A673 (cell line): Measurements from ENCODE around the gene ATG7. TPM values are rescaled to one million over a fixed set of nuclear protein-coding genes. Genes with fewer than 3 reads are reported as not detected.

Experiments used
- BruUV-seq: library from RNA; stranded (reverse); fragments of 400-500 nt; replicated peaks from 2 replicates; lab custom pipeline; 2021; lab: Mats Ljungman, UMichigan
- CTCF ChIA-PET: fragments of 300-600 bp; sonication (Branson Sonifier 250); formaldehyde crosslinking; loops from one replicate; lab custom pipeline; 2022; ENCODE audit warnings: antibody characterized with exemption; lab: Charles Lee
- POLR2A ChIA-PET: fragments of 300-600 bp; sonication (Branson Sonifier 250); formaldehyde crosslinking; loops from one replicate; lab custom pipeline; 2022; ENCODE audit warnings: antibody characterized with exemption; ENCODE audit not compliant: low non-redundant PET; lab: Charles Lee
- DNase-seq: peaks from one replicate; pipeline ENCODE4 v3.0.0-alpha.2; 2015; ENCODE audit warnings: low spot score
- H3K27ac ChIP-seq: fragments of 200-600 bp; sonication (generic); 2 replicates; pipeline ENCODE4 v1.5.1; 2016; ENCODE audit warnings: mixed run types, low read depth, mild to moderate bottlenecking, mixed read lengths, antibody characterized with exemption, low read length; ENCODE audit not compliant: poor library complexity, severe bottlenecking
- H3K27me3 ChIP-seq: fragments of 200-600 bp; sonication (generic); replicated peaks from 2 replicates; pipeline ENCODE4 v1.6.1; 2017; ENCODE audit warnings: mixed run types, low read depth, mild to moderate bottlenecking, mixed read lengths, antibody characterized with exemption, low read length; ENCODE audit not compliant: insufficient read depth, poor library complexity
- H3K36me3 ChIP-seq: fragments of 200-600 bp; sonication (generic); 2 replicates; pipeline ENCODE4 v1.6.1; 2016; ENCODE audit warnings: mixed run types, mild to moderate bottlenecking, mixed read lengths, antibody characterized with exemption, low read length; ENCODE audit not compliant: insufficient read depth, poor library complexity, severe bottlenecking
- H3K4me1 ChIP-seq: fragments of 200-600 bp; sonication (generic); 2 replicates; pipeline ENCODE4 v1.6.1; 2017; ENCODE audit warnings: mixed run types, mild to moderate bottlenecking, mixed read lengths, antibody characterized with exemption, low read length; ENCODE audit not compliant: insufficient read depth, poor library complexity, severe bottlenecking
- H3K4me3 ChIP-seq: fragments of 200-600 bp; sonication (generic); 2 replicates; pipeline ENCODE4 v1.5.1; 2016; ENCODE audit warnings: low read depth, mixed run types, mild to moderate bottlenecking, mixed read lengths, low read length; ENCODE audit not compliant: poor library complexity, severe bottlenecking
- H3K9me3 ChIP-seq: fragments of 200-600 bp; sonication (generic); 2 replicates; pipeline ENCODE4 v1.6.1; 2016; ENCODE audit warnings: mixed run types, low read depth, mild to moderate bottlenecking, mixed read lengths, antibody characterized with exemption, low read length; ENCODE audit not compliant: poor library complexity, severe bottlenecking
- CTCF ChIP-seq: fragments of 300-800, 200-600 bp; sonication (generic); conservative IDR thresholded peaks from 2 replicates; pipeline ENCODE4 v1.5.1; 2017; ENCODE audit warnings: low read depth, mild to moderate bottlenecking, antibody characterized with exemption, low read length, moderate library complexity, mixed read lengths
- EZH2 ChIP-seq: fragments of 200-600 bp; sonication (generic); IDR thresholded peaks from 2 replicates; pipeline ENCODE4 v1.6.1; 2017; ENCODE audit warnings: borderline replicate concordance, low read depth, mild to moderate bottlenecking, mixed read lengths, antibody characterized with exemption, low read length; ENCODE audit not compliant: poor library complexity, severe bottlenecking
- intact Hi-C: fragments of 100-400 bp; cut with micrococcal nuclease; formaldehyde crosslinking; loops from one replicate; pipeline ENCODE4 v1.10.0; 2022; ENCODE audit not compliant: unreplicated experiment
- total RNA-seq: library from RNA; stranded (reverse); gene quantifications from 2 replicates; pipeline ENCODE4 v1.2.3, GENCODE V29; 2021

Gene ATG7
- total RNA-seq, 1 experiment from 2014 or later = 30.9 TPM

- H3K9me3 ChIP-seq = no peaks in the 10 kb centered on the region
- no peaks in the 10 kb centered on the region for H3K36me3 ChIP-seq
- ChIA-PET POLR2A (no interaction called here), CTCF (no interaction called here)
- BruUV-seq = no TSS peak
- DNase-seq = no peak
- TF ChIP-seq EZH2 (no peak), CTCF (no peak)
- H3K27ac ChIP-seq = no peak overlapping the region
- H3K27me3 ChIP-seq = no peaks in the 10 kb centered on the region
- no peaks in the 10 kb centered on the region for H3K4me1 ChIP-seq
- no peak overlapping the region for H3K4me3 ChIP-seq
- intact Hi-C loops = no loop called here
Observed at GRCh38 chr3:11529281-11529680, 257.1 kb downstream of the ATG7 start.

DNA sequence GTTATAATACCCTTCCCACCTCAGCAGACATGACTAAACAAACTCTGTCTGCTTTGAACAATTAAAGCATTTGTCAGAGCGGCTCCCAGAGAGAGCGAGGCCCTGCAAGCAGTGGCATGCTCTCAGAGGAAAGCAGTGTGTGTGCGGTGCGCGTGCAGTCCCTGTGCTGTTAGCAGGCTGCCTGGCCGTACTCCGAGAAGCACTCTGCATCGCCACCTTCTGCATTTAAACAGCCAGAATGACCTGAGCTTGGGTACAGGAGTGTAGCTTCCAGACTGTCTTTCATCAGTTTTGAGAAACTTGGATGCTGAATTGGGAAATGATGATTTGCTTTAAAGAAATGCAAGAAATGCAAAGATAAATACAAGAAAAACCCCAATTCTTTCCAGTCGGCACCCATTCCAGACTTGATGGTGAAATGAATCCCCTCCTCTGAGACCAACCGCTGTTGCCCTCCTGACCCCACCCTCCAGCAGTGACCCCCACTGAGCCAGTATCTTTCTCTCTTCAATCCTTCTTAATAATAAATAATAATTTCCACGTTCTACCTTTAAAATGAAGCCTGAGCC is 258.0 kb downstream of the ATG7 start:
- ChIA-PET CTCF (no interaction called here), POLR2A (no interaction called here)
- Histone ChIP-seq H3K27ac (no peak overlapping the region), H3K4me1 (no peaks in the 10 kb centered on the region), H3K36me3 (no peaks in the 10 kb centered on the region), H3K9me3 (no peaks in the 10 kb centered on the region), H3K27me3 (no peaks in the 10 kb centered on the region), H3K4me3 (no peak overlapping the region)
- intact Hi-C loops = no loop called here
- no peak for DNase-seq
- no TSS peak for BruUV-seq
- no peak for TF ChIP-seq CTCF
- no peak for TF ChIP-seq EZH2

GRCh38 chr3:11532931-11533391 is 260.8 kb downstream of the ATG7 start:
- ChIA-PET CTCF (no interaction called here), POLR2A (no interaction called here)
- Histone ChIP-seq H3K9me3 (no peaks in the 10 kb centered on the region), H3K4me1 (no peaks in the 10 kb centered on the region), H3K4me3 (no peak overlapping the region), H3K27me3 (no peaks in the 10 kb centered on the region), H3K36me3 (no peaks in the 10 kb centered on the region), H3K27ac (no peak overlapping the region)
- no TSS peak for BruUV-seq
- intact Hi-C loops = no loop called here
- no peak for DNase-seq
- TF ChIP-seq EZH2 (no peak), CTCF (no peak)
